Progenitor cell of endocrine pancreas (in vitro differentiated cells): ENCODE data around the gene PRKAR1B. TPM values are rescaled to one million over a fixed set of nuclear protein-coding genes. Genes with fewer than 3 reads are reported as not detected.

Experiments used
- DNase-seq: peaks from one replicate; pipeline ENCODE4 v3.0.0; 2021; ENCODE audit warnings: low spot score; ENCODE audit not compliant: unreplicated experiment
- H3K27ac Mint-ChIP-seq: 2 replicates; pipeline ENCODE4 v1.8.0; 2021; ENCODE audit warnings: mild to moderate bottlenecking, moderate library complexity, mixed read lengths
- H3K27me3 Mint-ChIP-seq: 2 replicates; pipeline ENCODE4 v1.8.0; 2021; ENCODE audit warnings: mixed read lengths
- H3K36me3 Mint-ChIP-seq: 2 replicates; pipeline ENCODE4 v1.8.0; 2022; ENCODE audit warnings: mixed read lengths; ENCODE audit not compliant: insufficient read depth
- H3K4me1 Mint-ChIP-seq: 2 replicates; pipeline ENCODE4 v1.8.0; 2021; ENCODE audit warnings: low read depth, mixed read lengths
- H3K4me3 Mint-ChIP-seq: 2 replicates; pipeline ENCODE4 v1.8.0; 2021; ENCODE audit warnings: low read depth, mild to moderate bottlenecking, moderate library complexity, mixed read lengths
- H3K9me3 Mint-ChIP-seq: 2 replicates; pipeline ENCODE4 v1.8.0; 2021; ENCODE audit warnings: low read depth, mixed read lengths
- CTCF ChIP-seq: fragments of 200-600 bp; sonication (generic); IDR thresholded peaks from one replicate; pipeline ENCODE4 v1.5.0; 2021; ENCODE audit warnings: antibody characterized with exemption, mild to moderate bottlenecking; ENCODE audit not compliant: unreplicated experiment
- total RNA-seq: library from RNA; stranded (reverse); gene quantifications from 2 replicates; pipeline ENCODE4 v1.2.1, GENCODE V29; 2021

PRKAR1B gene
- total RNA-seq, 1 donor from 2014 or later, result 54.2 TPM

GRCh38 chr7:666454-667292 is 60.4 kb downstream of the PRKAR1B start:
- TF ChIP-seq CTCF, result no peak
- no peaks in the 10 kb centered on the region for H3K4me1 Mint-ChIP-seq
- no peak overlapping the region for H3K27ac Mint-ChIP-seq
- H3K27me3 Mint-ChIP-seq, result no peaks in the 10 kb centered on the region
- no peaks in the 10 kb centered on the region for H3K9me3 Mint-ChIP-seq
- H3K4me3 Mint-ChIP-seq, result no peak overlapping the region
- peaks cover 9% of the 10 kb centered on the region for H3K36me3 Mint-ChIP-seq
- no peak for DNase-seq

GRCh38 chr7:665736-666453 is 61.2 kb downstream of the PRKAR1B start:
- H3K27ac Mint-ChIP-seq, result no peak overlapping the region
- no peaks in the 10 kb centered on the region for H3K9me3 Mint-ChIP-seq
- no peak for TF ChIP-seq CTCF
- H3K36me3 Mint-ChIP-seq, result peaks cover 8% of the 10 kb centered on the region
- no peak overlapping the region for H3K4me3 Mint-ChIP-seq
- no peaks in the 10 kb centered on the region for H3K27me3 Mint-ChIP-seq
- H3K4me1 Mint-ChIP-seq, result no peaks in the 10 kb centered on the region
- DNase-seq, result no peak

DNA sequence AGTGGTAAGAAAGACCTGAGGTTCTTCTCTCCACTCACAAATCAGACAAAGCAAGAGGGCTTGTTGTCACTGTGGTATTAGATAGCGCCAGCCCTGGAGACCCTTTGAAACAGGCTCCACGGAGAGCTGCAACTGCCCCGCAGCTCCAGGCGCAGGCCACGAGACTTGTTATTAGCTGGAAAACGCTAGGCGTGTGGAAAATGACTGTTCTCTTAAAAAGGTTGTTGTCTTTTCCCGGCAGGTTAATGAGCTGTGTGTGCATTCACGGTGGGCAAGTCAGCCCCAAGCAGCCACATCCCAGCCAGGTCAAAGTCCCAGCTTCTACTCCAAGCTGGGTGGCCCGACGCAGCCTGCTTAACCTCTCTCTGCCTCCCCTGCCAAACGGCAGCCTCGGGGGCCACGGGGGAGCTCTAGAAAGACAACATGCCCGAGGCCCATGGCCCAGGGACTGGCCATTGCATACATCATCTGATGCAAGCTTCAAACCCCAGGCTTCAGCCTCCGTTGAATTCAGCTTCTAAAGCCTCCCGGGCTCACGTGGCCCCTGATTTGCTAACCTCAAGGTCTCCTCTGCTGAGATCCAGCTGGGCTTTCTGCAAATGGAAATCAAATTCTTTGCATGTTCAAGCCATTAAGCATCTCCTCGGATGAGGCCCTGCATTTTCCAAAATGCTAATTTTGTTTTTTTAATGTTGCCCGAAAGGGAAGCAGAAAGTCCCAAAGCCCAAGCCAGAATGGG is 61.9 kb downstream of the PRKAR1B start:
- no peak for DNase-seq
- Mint-ChIP-seq H3K4me3 (no peak overlapping the region), H3K9me3 (no peaks in the 10 kb centered on the region), H3K4me1 (no peaks in the 10 kb centered on the region), H3K27me3 (no peaks in the 10 kb centered on the region), H3K27ac (no peak overlapping the region), H3K36me3 (peaks cover 8% of the 10 kb centered on the region)
- no peak for TF ChIP-seq CTCF

DNA sequence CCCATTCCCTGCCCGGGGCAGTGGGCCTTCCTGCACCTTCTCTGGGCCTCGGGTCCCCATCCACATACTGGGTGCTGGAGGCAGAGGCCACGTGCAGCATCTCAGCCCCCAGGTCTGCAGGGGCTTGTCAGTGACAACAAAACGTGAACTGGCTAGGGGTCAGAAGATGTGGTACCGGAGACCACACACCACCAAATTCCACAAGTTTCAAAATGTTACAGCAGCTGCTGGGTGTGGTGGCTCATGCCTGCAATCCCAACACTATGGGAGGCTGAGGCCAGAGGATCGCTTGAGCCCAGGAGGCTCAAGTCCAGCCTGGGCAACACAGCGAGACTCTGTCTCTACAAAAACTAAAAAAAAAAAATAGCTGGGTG is 62.7 kb downstream of the PRKAR1B start:
- Mint-ChIP-seq H3K27ac (no peak overlapping the region), H3K9me3 (no peaks in the 10 kb centered on the region), H3K4me1 (no peaks in the 10 kb centered on the region), H3K36me3 (peaks cover 8% of the 10 kb centered on the region), H3K27me3 (no peaks in the 10 kb centered on the region), H3K4me3 (no peak overlapping the region)
- no peak for DNase-seq
- TF ChIP-seq CTCF, result no peak

DNA sequence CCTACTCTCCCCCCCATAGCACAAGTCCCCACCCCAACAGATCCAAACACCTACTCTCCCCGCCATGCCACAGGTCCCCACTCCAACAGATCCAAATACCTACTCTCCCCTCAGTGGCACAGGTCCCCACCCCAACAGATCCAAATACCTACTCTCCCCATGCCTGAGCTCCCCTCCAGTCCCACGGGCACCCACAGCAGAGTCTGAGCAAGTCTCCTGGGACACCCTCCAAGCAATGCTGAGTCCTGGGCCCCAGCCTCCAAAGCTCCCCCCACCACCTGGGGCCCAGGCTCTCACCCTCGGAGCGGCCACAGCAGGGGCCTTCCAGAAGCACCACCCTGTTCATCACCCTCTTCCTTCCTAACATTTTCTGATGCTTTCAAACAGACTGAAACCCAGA is 64.5 kb downstream of the PRKAR1B start:
- Mint-ChIP-seq H3K4me3 (no peak overlapping the region), H3K9me3 (no peaks in the 10 kb centered on the region), H3K4me1 (no peaks in the 10 kb centered on the region), H3K27me3 (no peaks in the 10 kb centered on the region), H3K27ac (no peak overlapping the region), H3K36me3 (peaks cover 4% of the 10 kb centered on the region)
- TF ChIP-seq CTCF, result no peak
- DNase-seq, result no peak
